ENCODE data around the gene RABL2B. TPM values are rescaled to one million over a fixed set of nuclear protein-coding genes. Genes with fewer than 3 reads are reported as not detected.

The RABL2B gene
- total RNA-seq, 1 experiment from 2014 or later, result 19.0 TPM

- H3K79me2 ChIP-seq (ENCODE audit: insufficient read depth, low read length), result no peaks in the 10 kb centered on the region
- TF ChIP-seq CTCF (conservative IDR thresholded peaks at IDR 0.05), result no peak
Observed at GRCh38 chr22:50722716-50723428, 60.6 kb downstream of the RABL2B start.

More at GRCh38 chr22:50722716-50723428, 60.6 kb downstream of the RABL2B start:
- Histone ChIP-seq H2BK120ac (ENCODE audit: low read depth, low read length, poor library complexity, severe bottlenecking) (no peak overlapping the region), H3K4me1 (ENCODE audit: insufficient read depth, low read length) (no peaks in the 10 kb centered on the region), H4K91ac (ENCODE audit: insufficient read length, low read depth, low read length) (no peak overlapping the region), H3K9me3 (ENCODE audit: control insufficient read depth, low read depth, low read length) (no peaks in the 10 kb centered on the region), H2BK12ac (ENCODE audit: insufficient read length, low read depth, low read length) (no peak overlapping the region), H2AFZ (ENCODE audit: low read length) (no peak overlapping the region), H3K23ac (ENCODE audit: insufficient read length, low read depth, low read length) (no peak overlapping the region), H3K4me2 (ENCODE audit: insufficient read depth, insufficient read length, low read length) (no peak overlapping the region), H3K14ac (ENCODE audit: insufficient read depth, low read length) (no peak overlapping the region), H3K27ac (ENCODE audit: insufficient read length, low read depth, low read length) (no peak overlapping the region), H4K8ac (replicated peaks; ENCODE audit: insufficient read length, low read depth, low read length) (no peak overlapping the region), H3K18ac (ENCODE audit: insufficient read length, low read depth, low read length) (no peak overlapping the region), H2BK20ac (ENCODE audit: low read depth, low read length, poor library complexity, severe bottlenecking) (no peak overlapping the region), H2BK15ac (ENCODE audit: low read depth, low read length) (no peak overlapping the region), H3K56ac (ENCODE audit: insufficient read length, low read depth, low read length) (no peak overlapping the region), H3T11ph (ENCODE audit: low read length) (no peak overlapping the region), H3K9ac (ENCODE audit: extremely low read depth, insufficient read length, low read length) (no peak overlapping the region), H4K5ac (ENCODE audit: insufficient read length, low read depth, low read length) (no peak overlapping the region), H3K27me3 (ENCODE audit: insufficient read depth, low read length) (peaks cover 40% of the 10 kb centered on the region; the same call in 1 of the 2 replicates), H4K20me1 (ENCODE audit: control insufficient read depth, insufficient read depth, insufficient read length) (no peaks in the 10 kb centered on the region), H3K4ac (ENCODE audit: low read depth, low read length) (no peak overlapping the region), H3K79me1 (ENCODE audit: insufficient read depth, low read depth, low read length, poor library complexity, severe bottlenecking) (no peaks in the 10 kb centered on the region), H3K23me2 (ENCODE audit: insufficient read length, low read depth, low read length, poor library complexity, severe bottlenecking) (peaks cover 9% of the 10 kb centered on the region), H2BK5ac (ENCODE audit: insufficient read length, low read length) (no peak overlapping the region), H2AK5ac (ENCODE audit: insufficient read length, low read length) (no peak overlapping the region)
- peaks cover 69% of the 10 kb centered on the region for H3K27me3 Mint-ChIP-seq (ENCODE audit: low read depth)
- H3K36me3 Mint-ChIP-seq (ENCODE audit: insufficient read depth in 1 of 3, low read depth in 3 of 3), result peaks cover 4 to 14% (median 13%) of the 10 kb centered on the region in 3 experiments; a peak in 6 of 7 replicates
- WGBS (ENCODE audit: extremely low coverage, insufficient read length, low lambda C conversion rate), result no CpG with 5 or more reads among the region's 12 CpGs
- no peak for DNase-seq
- peak overlapping the region in 1 of 2 experiments; percentile 24; a peak in 2 of 5 replicates for H3K4me3 Mint-ChIP-seq
- H3K27ac Mint-ChIP-seq, result no peak overlapping the region; a peak in 1 of 7 replicates
- peaks cover 8 to 14% of the 10 kb centered on the region in 2 experiments for H3K4me1 Mint-ChIP-seq
- peaks cover 0 to 4% of the 10 kb centered on the region in 2 experiments; a peak in 1 of 5 replicates for H3K9me3 Mint-ChIP-seq
